Esophagus squamous epithelium (tissue), 5 donors: ENCODE measurements around the gene ABHD6. TPM values are rescaled to one million over a fixed set of nuclear protein-coding genes. Genes with fewer than 3 reads are reported as not detected.
"Not testable (repeated sequence)": the region's sequence is repeated elsewhere in the genome, so short reads cannot be mapped to it uniquely, and the experiment has no call there.

Source experiments
- DNase-seq: peaks from one replicate; lab custom pipeline; 2025; lab: John Stamatoyannopoulos, UW
- H3K27ac ChIP-seq, 4 donors: fragments of 200-600 bp; sonication (generic); one replicate each; pipeline ENCODE4 v1.5.1; 2016 to 2019; ENCODE audit warnings: mild to moderate bottlenecking in 1 of 4
- H3K27me3 ChIP-seq, 4 donors: fragments of 200-600 bp; sonication (generic); 1 replicate in 3 of 4; 2 replicates in 1 of 4; pipeline versions ENCODE4 v1.5.1 to v1.6.0; 2017 to 2021; ENCODE audit warnings: antibody characterized with exemption in 1 of 4
- H3K36me3 ChIP-seq, 3 donors: fragments of 200-600 bp; sonication (generic); one replicate each; pipeline ENCODE4 v1.5.1; 2016 to 2019
- H3K4me1 ChIP-seq, 3 donors: fragments of 200-600 bp; sonication (generic); one replicate each; pipeline ENCODE4 v1.5.1; 2017 to 2019
- H3K4me3 ChIP-seq, 4 donors: fragments of 200-600 bp; sonication (generic); 1 replicate in 3 of 4; 2 replicates in 1 of 4; pipeline ENCODE4 v1.5.1; 2016 to 2019; ENCODE audit warnings: mild to moderate bottlenecking in 2 of 4, moderate library complexity in 1 of 4
- H3K9me3 ChIP-seq, 3 donors: fragments of 200-600 bp; sonication (generic); one replicate each; pipeline ENCODE4 v1.5.1; 2016 to 2019
- CTCF ChIP-seq, 6 experiments: fragments of 450-650 bp in 4 of 6; fragments of 200-600 bp in 2 of 6; sonication (generic) in 2 of 6; IDR thresholded peaks; one replicate each; pipeline ENCODE4 v1.5.1; 2016 to 2019; ENCODE audit warnings: antibody characterized with exemption in 6 of 6, mild to moderate bottlenecking in 4 of 6, moderate library complexity in 4 of 6
- POLR2A ChIP-seq, 4 donors: fragments of 450-650 bp; IDR thresholded peaks; one replicate each; pipeline ENCODE4 v1.6.1; 2017; ENCODE audit warnings: antibody characterized with exemption in 4 of 4, mild to moderate bottlenecking in 4 of 4, moderate library complexity in 3 of 4
- WGBS, 2 donors: methylation state at CpG; one replicate each; pipeline ENCODE4 v1.1.5; 2018; 5-methylcytosine and 5-hydroxymethylcytosine counted together
- intact Hi-C: fragments of 100-400 bp; cut with DNase I; formaldehyde crosslinking; loops from one replicate; pipeline ENCODE4 v1.15.0; 2022
- total RNA-seq, 4 donors: library from RNA; depleted of rRNA; stranded (reverse); fragments of >200 nt; gene quantifications; one replicate each; pipeline ENCODE4 v1.1.0, GENCODE V29; 2016
- donor health status: DM: yes; HTN: yes; CAD: no.

The ABHD6 gene
- total RNA-seq, 4 donors from 2014 or later, result 5.8 to 16.5 (median 8.9) TPM

- no peak for DNase-seq
- H3K4me3 ChIP-seq, result peak overlapping the region in 3 of 4 donors; percentile 68 to 90 (median 78)
- WGBS, 2 donors, result 21 to 25% methylated on average over 4 of the region's 4 CpGs
- H3K36me3 ChIP-seq, result no peaks in the 10 kb centered on the region
- peaks cover 8 to 47% (median 22%) of the 10 kb centered on the region in 3 donors for H3K4me1 ChIP-seq
- H3K9me3 ChIP-seq, result no peaks in the 10 kb centered on the region
- TF ChIP-seq CTCF (IDR thresholded peaks at IDR 0.05), result no peak
- TF ChIP-seq POLR2A (IDR thresholded peaks at IDR 0.05), result no peak
- no peaks in the 10 kb centered on the region for H3K27me3 ChIP-seq
- peak overlapping the region in 3 of 4 donors; percentile 75 to 83 (median 76) for H3K27ac ChIP-seq
- intact Hi-C loops, result no loop called here
These were observed 96.4 kb downstream of the ABHD6 start for GRCh38 chr3:58334013-58334321.

- no peak for TF ChIP-seq CTCF (IDR thresholded peaks at IDR 0.05)
- no peak for TF ChIP-seq POLR2A (IDR thresholded peaks at IDR 0.05)
- no peaks in the 10 kb centered on the region for H3K36me3 ChIP-seq
- no peaks in the 10 kb centered on the region for H3K27me3 ChIP-seq
- H3K27ac ChIP-seq, result peak overlapping the region; percentile 33 to 83 (median 79)
- intact Hi-C loops, result no loop called here
- 71 to 79% methylated on average over 1 of the region's 1 CpG for WGBS, 2 donors
- DNase-seq, result no peak
- peak overlapping the region in 3 of 4 donors; percentile 68 to 90 (median 78) for H3K4me3 ChIP-seq
- H3K4me1 ChIP-seq, result peaks cover 8 to 47% (median 22%) of the 10 kb centered on the region in 3 donors
- H3K9me3 ChIP-seq, result no peaks in the 10 kb centered on the region
These were observed 96.9 kb downstream of the ABHD6 start for GRCh38 chr3:58334506-58334884.

GRCh38 chr3:58335652-58335947, 98.0 kb downstream of the ABHD6 start:
- Histone ChIP-seq H3K27me3 (no peaks in the 10 kb centered on the region), H3K36me3 (peaks cover 0 to 5% (median 0%) of the 10 kb centered on the region in 3 donors), H3K9me3 (no peaks in the 10 kb centered on the region), H3K4me3 (peak overlapping the region in 1 of 4 donors; percentile 78), H3K4me1 (peaks cover 8 to 47% (median 22%) of the 10 kb centered on the region in 3 donors), H3K27ac (peak overlapping the region; percentile 10 to 83 (median 64))
- 18 to 29% methylated on average over 1 of the region's 1 CpG for WGBS, 2 donors
- intact Hi-C loops, result no loop called here
- no peak for TF ChIP-seq POLR2A (IDR thresholded peaks at IDR 0.05)
- DNase-seq, result no peak

GRCh38 chr3:58336135-58336882, 98.7 kb downstream of the ABHD6 start:
- TF ChIP-seq POLR2A (IDR thresholded peaks at IDR 0.05) (no peak), CTCF (IDR thresholded peaks at IDR 0.05) (no peak)
- DNase-seq, result no peak
- Histone ChIP-seq H3K27me3 (no peaks in the 10 kb centered on the region), H3K4me3 (no peak overlapping the region), H3K4me1 (peaks cover 8 to 47% (median 22%) of the 10 kb centered on the region in 3 donors), H3K36me3 (peaks cover 0 to 9% (median 0%) of the 10 kb centered on the region in 3 donors), H3K9me3 (no peaks in the 10 kb centered on the region), H3K27ac (peak overlapping the region in 2 of 4 donors; percentile 9 to 46)
- intact Hi-C loops, result no loop called here
- 93 to 94% methylated on average over 3 of the region's 3 CpGs for WGBS, 2 donors

- 85 to 88% methylated on average over 1 of the region's 1 CpG for WGBS, 2 donors
- intact Hi-C loops, result no loop called here
- no peak overlapping the region for H3K27ac ChIP-seq
- H3K4me1 ChIP-seq, result peaks cover 8 to 42% (median 20%) of the 10 kb centered on the region in 3 donors
- no peak overlapping the region for H3K4me3 ChIP-seq
- no peak for TF ChIP-seq CTCF (IDR thresholded peaks at IDR 0.05)
- no peaks in the 10 kb centered on the region for H3K9me3 ChIP-seq
- H3K36me3 ChIP-seq, result peaks cover 0 to 16% (median 0%) of the 10 kb centered on the region in 3 donors
- no peak for DNase-seq
- H3K27me3 ChIP-seq, result no peaks in the 10 kb centered on the region
These were observed 99.6 kb downstream of the ABHD6 start for GRCh38 chr3:58337190-58337589.

GRCh38 chr3:58339146-58339545, 101.6 kb downstream of the ABHD6 start:
- peaks cover 0 to 17% (median 0%) of the 10 kb centered on the region in 3 donors for H3K36me3 ChIP-seq
- H3K27me3 ChIP-seq, H3K4me3 ChIP-seq, DNase-seq, H3K27ac ChIP-seq, H3K9me3 ChIP-seq, intact Hi-C loops: not testable (repeated sequence)
- peaks cover under 1 to 30% (median 14%) of the 10 kb centered on the region in 3 donors for H3K4me1 ChIP-seq
- 91 to 92% methylated on average over 11 to 12 of the region's 12 CpGs for WGBS, 2 donors
